SK-N-SH (cell line): ENCODE data around the gene CALHM5. TPM values are rescaled to one million over a fixed set of nuclear protein-coding genes. Genes with fewer than 3 reads are reported as not detected.

Experiments
- CTCF ChIA-PET: fragments of 300-600, 350-600 bp; formaldehyde crosslinking; extraction: SDS; loops from one replicate; lab custom pipeline; 2021; lab: Yijun Ruan, JAX
- POLR2A ChIA-PET: fragments of 350-600 bp; sonication (Branson Sonifier 250); formaldehyde crosslinking; extraction: SDS; loops from one replicate; lab custom pipeline; 2020; ENCODE audit warnings: antibody characterized with exemption, inconsistent platforms; lab: Yijun Ruan, JAX
- DNase-seq: peaks from one replicate; pipeline ENCODE4 v3.0.0; 2012
- H2AFZ ChIP-seq: fragments of 200-600 bp; sonication (generic); 2 replicates; pipeline ENCODE4 v1.8.1; 2016; ENCODE audit warnings: antibody characterized with exemption, mild to moderate bottlenecking, low read depth
- H3F3A ChIP-seq: fragments of 200-600 bp; sonication (generic); replicated peaks from 2 replicates; pipeline ENCODE3; 2016; ENCODE audit warnings: antibody characterized with exemption, mild to moderate bottlenecking; ENCODE audit not compliant: insufficient read depth
- H3K27ac ChIP-seq, 2 experiments: fragments of 200-500 bp in 1 of 2; fragments of 200-600 bp in 1 of 2; sonication (Bioruptor generic) in 1 of 2; sonication (generic), shearing (Covaris generic) in 1 of 2; 2 replicates each; pipeline versions ENCODE4 v1.5.1 to v1.6.1; 2014 to 2016; ENCODE audit warnings: low read depth in 2 of 2, inconsistent platforms in 1 of 2, low read length in 1 of 2, mild to moderate bottlenecking in 1 of 2, mixed read lengths in 1 of 2
- H3K27me3 ChIP-seq: fragments of 200-600 bp; sonication (generic), shearing (Covaris generic); 2 replicates; pipeline ENCODE4 v1.6.1; 2016; ENCODE audit warnings: mixed run types; ENCODE audit not compliant: insufficient read depth
- H3K36me3 ChIP-seq, 2 experiments: fragments of 200-500 bp in 1 of 2; fragments of 200-600 bp in 1 of 2; sonication (Bioruptor generic) in 1 of 2; sonication (generic) in 1 of 2; replicated peaks in 1 of 2; 2 replicates each; pipeline versions ENCODE3 to v1.5.1; 2014 to 2016; ENCODE audit warnings: low read length in 1 of 2, mild to moderate bottlenecking in 1 of 2; ENCODE audit not compliant: insufficient read depth in 2 of 2, control insufficient read depth in 1 of 2
- H3K4me1 ChIP-seq, 2 experiments: fragments of 200-500 bp in 1 of 2; fragments of 200-600 bp in 1 of 2; sonication (Bioruptor generic) in 1 of 2; sonication (generic), shearing (Covaris generic) in 1 of 2; 2 replicates each; pipeline versions ENCODE4 v1.5.1 to v1.6.1; 2014 to 2016; ENCODE audit warnings: low read depth in 1 of 2, low read length in 1 of 2, mixed run types in 1 of 2; ENCODE audit not compliant: insufficient read depth in 2 of 2, control insufficient read depth in 1 of 2
- H3K4me2 ChIP-seq: fragments of 200-600 bp; sonication (generic), shearing (Covaris generic); 2 replicates; pipeline ENCODE4 v1.6.1; 2017; ENCODE audit warnings: mixed run types
- H3K4me3 ChIP-seq, 2 experiments: fragments of 200-500 bp in 1 of 2; fragments of 200-600 bp in 1 of 2; sonication (Bioruptor generic) in 1 of 2; sonication (generic), shearing (Covaris generic) in 1 of 2; 2 replicates each; pipeline versions ENCODE4 v1.5.1 to v1.8.1; 2014 to 2016; ENCODE audit warnings: low read depth in 2 of 2, inconsistent platforms in 1 of 2, low read length in 1 of 2, mild to moderate bottlenecking in 1 of 2, mixed read lengths in 1 of 2, moderate library complexity in 1 of 2
- H3K79me2 ChIP-seq: fragments of 200-600 bp; sonication (generic); 2 replicates; pipeline ENCODE4 v1.8.1; 2017; ENCODE audit warnings: mild to moderate bottlenecking; ENCODE audit not compliant: insufficient read depth
- H3K9ac ChIP-seq: fragments of 200-600 bp; sonication (generic); 2 replicates; pipeline ENCODE4 v1.6.1; 2017; ENCODE audit warnings: mixed run types
- H3K9me2 ChIP-seq: fragments of 200-600 bp; sonication (generic); 2 replicates; pipeline ENCODE4 v1.6.1; 2017; ENCODE audit warnings: mixed run types
- H3K9me3 ChIP-seq: fragments of 200-600 bp; sonication (generic); 2 replicates; pipeline ENCODE4 v1.6.1; 2017; ENCODE audit warnings: mixed run types, mild to moderate bottlenecking, moderate library complexity
- H4K20me1 ChIP-seq: fragments of 200-600 bp; sonication (generic); 2 replicates; pipeline ENCODE4 v1.6.1; 2017; ENCODE audit warnings: mild to moderate bottlenecking, mixed run types; ENCODE audit not compliant: insufficient read depth
- FOXM1 ChIP-seq: IDR thresholded peaks from 2 replicates; pipeline ENCODE4 v1.4.0; 2012; ENCODE audit warnings: low read depth, mild to moderate bottlenecking
- GATA2 ChIP-seq: sonication (generic); formaldehyde crosslinking; IDR thresholded peaks from 2 replicates; pipeline ENCODE4 v1.5.0; 2020; ENCODE audit warnings: mild to moderate bottlenecking, missing genetic modification reagents
- RAD21 ChIP-seq: IDR thresholded peaks from 2 replicates; pipeline ENCODE4 v1.6.1; 2012; ENCODE audit warnings: mild to moderate bottlenecking, low read length
- TAF1 ChIP-seq: IDR thresholded peaks from 2 replicates; pipeline ENCODE4 v1.6.1; 2012; ENCODE audit warnings: low read depth, mild to moderate bottlenecking, low read length, moderate library complexity, borderline replicate concordance
- TCF12 ChIP-seq: IDR thresholded peaks from 2 replicates; pipeline ENCODE4 v1.4.0; 2012
- YY1 ChIP-seq: IDR thresholded peaks from 2 replicates; pipeline ENCODE4 v1.4.0; 2012; ENCODE audit warnings: low read depth, mild to moderate bottlenecking
- WGBS: methylation state at CpG from one replicate; pipeline ENCODE4 v1.1.6; 2017; ENCODE audit warnings: low lambda C conversion rate; 5-methylcytosine and 5-hydroxymethylcytosine counted together
- polyA plus RNA-seq, 3 experiments: library from polyadenylated mRNA; depleted of rRNA; stranded (reverse); fragments of >200 nt; gene quantifications; 2 replicates each; pipeline ENCODE4 v1.2.3, GENCODE V29; 2012
- TF ChIP-seq, protein P1 (sequence below): fragments of 150-350 bp; IDR thresholded peaks from 2 replicates; pipeline ENCODE4 v1.6.1; 2017; ENCODE audit warnings: antibody characterized with exemption, low read length, low read depth, borderline replicate concordance
- TF ChIP-seq, protein P2 (sequence below): IDR thresholded peaks from 2 replicates; pipeline ENCODE4 v1.4.0; 2012; ENCODE audit warnings: low read depth
- TF ChIP-seq, protein P3 (sequence below): IDR thresholded peaks from 2 replicates; pipeline ENCODE4 v1.6.1; 2012; ENCODE audit warnings: mild to moderate bottlenecking, low read depth, low read length, moderate library complexity
- TF ChIP-seq, protein P4 (sequence below): fragments of 200-600 bp; sonication (generic); IDR thresholded peaks from 2 replicates; pipeline ENCODE4 v1.6.1; 2017; ENCODE audit warnings: antibody characterized with exemption, mild to moderate bottlenecking, moderate library complexity

The CALHM5 gene
- polyA plus RNA-seq, 1 of the 3 experiments (the other 2 are of a cell fraction) = 0.38 TPM

DNA sequence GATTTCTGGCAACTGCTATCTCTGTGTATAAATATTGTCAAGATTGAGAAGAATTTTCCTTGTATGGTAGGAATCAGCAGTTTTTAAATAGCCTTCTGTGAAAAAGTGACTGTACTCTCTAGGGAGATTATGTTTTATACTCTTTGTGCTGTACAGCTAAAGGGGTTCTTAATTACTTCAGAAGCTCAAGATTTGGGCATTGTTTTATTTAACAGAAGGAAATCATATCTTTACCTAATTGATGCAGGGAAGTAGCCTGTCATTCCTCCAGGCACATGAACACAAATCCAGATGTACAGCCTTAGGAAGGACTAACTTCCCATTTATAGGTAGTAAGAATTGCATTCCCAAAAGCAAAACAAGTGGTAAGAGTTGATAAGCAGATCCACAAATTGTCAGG, 1.3 kb downstream of the CALHM5 start:
- peaks cover 4% of the 10 kb centered on the region for H3F3A ChIP-seq
- no peaks in the 10 kb centered on the region for H3K9me2 ChIP-seq
- peak overlapping the region; percentile 95 for H2AFZ ChIP-seq
- H3K9me3 ChIP-seq = no peaks in the 10 kb centered on the region
- no peaks in the 10 kb centered on the region for H4K20me1 ChIP-seq
- H3K4me1 ChIP-seq = peaks cover 0 to 16% of the 10 kb centered on the region in 2 experiments; a peak in 3 of 4 replicates
- peak overlapping the region; percentile 9 to 53; a peak in 2 of 4 replicates for H3K4me3 ChIP-seq
- CTCF ChIA-PET = interaction anchor here (1.2 to 2.0 kb wide), 7 partner anchors 8 to 295 kb away, joined by 3 to 14 read pairs (median 5); no protein-coding TSS in a partner anchor
- H3K79me2 ChIP-seq = peaks cover 6% of the 10 kb centered on the region; the same call in 1 of the 2 replicates
- no peaks in the 10 kb centered on the region for H3K27me3 ChIP-seq
- POLR2A ChIA-PET = no interaction called here
- no peaks in the 10 kb centered on the region for H3K36me3 ChIP-seq
- peak overlapping the region; percentile 55 for H3K9ac ChIP-seq
- TF ChIP-seq, protein P1, sequence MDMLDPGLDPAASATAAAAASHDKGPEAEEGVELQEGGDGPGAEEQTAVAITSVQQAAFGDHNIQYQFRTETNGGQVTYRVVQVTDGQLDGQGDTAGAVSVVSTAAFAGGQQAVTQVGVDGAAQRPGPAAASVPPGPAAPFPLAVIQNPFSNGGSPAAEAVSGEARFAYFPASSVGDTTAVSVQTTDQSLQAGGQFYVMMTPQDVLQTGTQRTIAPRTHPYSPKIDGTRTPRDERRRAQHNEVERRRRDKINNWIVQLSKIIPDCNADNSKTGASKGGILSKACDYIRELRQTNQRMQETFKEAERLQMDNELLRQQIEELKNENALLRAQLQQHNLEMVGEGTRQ = no peak
- no peak for TF ChIP-seq YY1
- TF ChIP-seq, protein P2, sequence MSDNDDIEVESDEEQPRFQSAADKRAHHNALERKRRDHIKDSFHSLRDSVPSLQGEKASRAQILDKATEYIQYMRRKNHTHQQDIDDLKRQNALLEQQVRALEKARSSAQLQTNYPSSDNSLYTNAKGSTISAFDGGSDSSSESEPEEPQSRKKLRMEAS = no peak
- TF ChIP-seq TAF1 = no peak
- no peak for TF ChIP-seq TCF12
- TF ChIP-seq, protein P3, sequence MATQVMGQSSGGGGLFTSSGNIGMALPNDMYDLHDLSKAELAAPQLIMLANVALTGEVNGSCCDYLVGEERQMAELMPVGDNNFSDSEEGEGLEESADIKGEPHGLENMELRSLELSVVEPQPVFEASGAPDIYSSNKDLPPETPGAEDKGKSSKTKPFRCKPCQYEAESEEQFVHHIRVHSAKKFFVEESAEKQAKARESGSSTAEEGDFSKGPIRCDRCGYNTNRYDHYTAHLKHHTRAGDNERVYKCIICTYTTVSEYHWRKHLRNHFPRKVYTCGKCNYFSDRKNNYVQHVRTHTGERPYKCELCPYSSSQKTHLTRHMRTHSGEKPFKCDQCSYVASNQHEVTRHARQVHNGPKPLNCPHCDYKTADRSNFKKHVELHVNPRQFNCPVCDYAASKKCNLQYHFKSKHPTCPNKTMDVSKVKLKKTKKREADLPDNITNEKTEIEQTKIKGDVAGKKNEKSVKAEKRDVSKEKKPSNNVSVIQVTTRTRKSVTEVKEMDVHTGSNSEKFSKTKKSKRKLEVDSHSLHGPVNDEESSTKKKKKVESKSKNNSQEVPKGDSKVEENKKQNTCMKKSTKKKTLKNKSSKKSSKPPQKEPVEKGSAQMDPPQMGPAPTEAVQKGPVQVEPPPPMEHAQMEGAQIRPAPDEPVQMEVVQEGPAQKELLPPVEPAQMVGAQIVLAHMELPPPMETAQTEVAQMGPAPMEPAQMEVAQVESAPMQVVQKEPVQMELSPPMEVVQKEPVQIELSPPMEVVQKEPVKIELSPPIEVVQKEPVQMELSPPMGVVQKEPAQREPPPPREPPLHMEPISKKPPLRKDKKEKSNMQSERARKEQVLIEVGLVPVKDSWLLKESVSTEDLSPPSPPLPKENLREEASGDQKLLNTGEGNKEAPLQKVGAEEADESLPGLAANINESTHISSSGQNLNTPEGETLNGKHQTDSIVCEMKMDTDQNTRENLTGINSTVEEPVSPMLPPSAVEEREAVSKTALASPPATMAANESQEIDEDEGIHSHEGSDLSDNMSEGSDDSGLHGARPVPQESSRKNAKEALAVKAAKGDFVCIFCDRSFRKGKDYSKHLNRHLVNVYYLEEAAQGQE = no peak
- no peak for TF ChIP-seq GATA2 (CRISPR knock-in tag)
- H3K4me2 ChIP-seq = peak overlapping the region; percentile 85
- DNase-seq = no peak
- H3K27ac ChIP-seq = peak overlapping the region in 1 of 2 experiments; percentile 43; a peak in 1 of 4 replicates

DNA sequence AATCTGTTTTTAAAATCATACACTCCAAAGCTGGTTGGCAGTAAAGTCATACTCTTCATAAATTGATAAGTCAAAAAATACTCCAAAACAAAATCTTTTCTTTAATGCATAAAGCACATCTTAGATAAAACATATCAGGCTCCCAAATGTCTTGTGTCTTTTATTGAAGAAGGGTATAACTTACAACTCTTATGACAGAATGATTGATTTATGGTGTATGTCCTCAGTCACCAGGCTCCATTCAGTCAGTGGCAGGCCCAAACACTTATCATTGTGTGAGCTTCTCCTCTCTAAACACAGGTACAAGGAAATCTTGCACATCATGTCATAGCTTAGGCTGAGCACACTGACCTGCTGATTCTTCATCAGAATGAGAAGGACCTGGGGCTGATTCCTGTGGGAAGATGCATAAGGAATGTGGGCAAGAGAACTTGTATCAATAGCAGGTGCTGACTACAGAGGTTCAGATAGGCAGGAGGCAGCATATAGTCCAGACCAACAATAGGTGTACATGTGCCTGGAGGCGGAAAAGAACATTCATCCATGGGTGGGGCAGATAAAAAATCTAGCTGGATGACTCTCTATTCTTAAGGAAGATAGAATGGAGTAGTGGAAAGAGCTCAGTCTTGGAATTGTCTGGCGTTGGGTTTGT, 1.9 kb downstream of the CALHM5 start:
- POLR2A ChIA-PET = no interaction called here
- no peaks in the 10 kb centered on the region for H3K9me3 ChIP-seq
- DNase-seq = no peak
- H3K36me3 ChIP-seq = no peaks in the 10 kb centered on the region
- no peaks in the 10 kb centered on the region for H3K9me2 ChIP-seq
- TF ChIP-seq FOXM1 (no peak), RAD21 (no peak)
- TF ChIP-seq, protein P4, sequence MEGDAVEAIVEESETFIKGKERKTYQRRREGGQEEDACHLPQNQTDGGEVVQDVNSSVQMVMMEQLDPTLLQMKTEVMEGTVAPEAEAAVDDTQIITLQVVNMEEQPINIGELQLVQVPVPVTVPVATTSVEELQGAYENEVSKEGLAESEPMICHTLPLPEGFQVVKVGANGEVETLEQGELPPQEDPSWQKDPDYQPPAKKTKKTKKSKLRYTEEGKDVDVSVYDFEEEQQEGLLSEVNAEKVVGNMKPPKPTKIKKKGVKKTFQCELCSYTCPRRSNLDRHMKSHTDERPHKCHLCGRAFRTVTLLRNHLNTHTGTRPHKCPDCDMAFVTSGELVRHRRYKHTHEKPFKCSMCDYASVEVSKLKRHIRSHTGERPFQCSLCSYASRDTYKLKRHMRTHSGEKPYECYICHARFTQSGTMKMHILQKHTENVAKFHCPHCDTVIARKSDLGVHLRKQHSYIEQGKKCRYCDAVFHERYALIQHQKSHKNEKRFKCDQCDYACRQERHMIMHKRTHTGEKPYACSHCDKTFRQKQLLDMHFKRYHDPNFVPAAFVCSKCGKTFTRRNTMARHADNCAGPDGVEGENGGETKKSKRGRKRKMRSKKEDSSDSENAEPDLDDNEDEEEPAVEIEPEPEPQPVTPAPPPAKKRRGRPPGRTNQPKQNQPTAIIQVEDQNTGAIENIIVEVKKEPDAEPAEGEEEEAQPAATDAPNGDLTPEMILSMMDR = no peak
- no peak overlapping the region for H3K27ac ChIP-seq
- peaks cover 4% of the 10 kb centered on the region for H3F3A ChIP-seq
- peak overlapping the region; percentile 85 for H3K4me2 ChIP-seq
- no peaks in the 10 kb centered on the region for H3K27me3 ChIP-seq
- 0 out of 2 replicates have a peak overlapping the region, but pooled peaks have one; percentile 95 for H2AFZ ChIP-seq
- no peak overlapping the region; a peak in 1 of 4 replicates for H3K4me3 ChIP-seq
- H4K20me1 ChIP-seq = no peaks in the 10 kb centered on the region
- 88% methylated on average over 2 of the region's 2 CpGs for WGBS
- no peak overlapping the region for H3K9ac ChIP-seq
- CTCF ChIA-PET = interaction anchor here (0.9 to 2.2 kb wide), 5 partner anchors 48 to 296 kb away, joined by 3 to 7 read pairs (median 4); no protein-coding TSS in a partner anchor
- peaks cover 6% of the 10 kb centered on the region; the same call in 1 of the 2 replicates for H3K79me2 ChIP-seq
- H3K4me1 ChIP-seq = peaks cover 0 to 16% of the 10 kb centered on the region in 2 experiments; a peak in 3 of 4 replicates
